Liver (tissue), 9 donors: ENCODE measurements around the gene MIEF1. TPM values are rescaled to one million over a fixed set of nuclear protein-coding genes. Genes with fewer than 3 reads are reported as not detected.
A peak's percentile ranks its signal among the peaks of the same experiment; 100 is the strongest.

ENCODE experiments used
- DNase-seq: peaks from one replicate; pipeline ENCODE4 v3.0.0-alpha.2; 2017; ENCODE audit warnings: low spot score
- H3K27ac ChIP-seq, 2 donors: one replicate each; pipeline ENCODE4 v1.7.0; 2013; ENCODE audit warnings: inconsistent platforms in 2 of 2, low read length in 2 of 2, control low read depth in 1 of 2, low read depth in 1 of 2, mild to moderate bottlenecking in 1 of 2
- H3K27me3 ChIP-seq, 4 donors: one replicate each; pipeline versions ENCODE4 v1.6.1 to v1.7.0; 2013; ENCODE audit warnings: low read length in 3 of 4, inconsistent platforms in 1 of 4, mild to moderate bottlenecking in 1 of 4, moderate library complexity in 1 of 4; ENCODE audit not compliant: control insufficient read depth in 4 of 4, insufficient read depth in 4 of 4
- H3K36me3 ChIP-seq, 4 donors: one replicate each; pipeline versions ENCODE4 v1.6.1 to v1.7.0; 2013; ENCODE audit warnings: low read length in 3 of 4, mild to moderate bottlenecking in 3 of 4, low read depth in 1 of 4, moderate library complexity in 1 of 4; ENCODE audit not compliant: control insufficient read depth in 4 of 4, insufficient read depth in 3 of 4
- H3K4me1 ChIP-seq, 4 donors: one replicate each; pipeline versions ENCODE4 v1.6.1 to v1.7.0; 2013; ENCODE audit warnings: low read length in 3 of 4, mild to moderate bottlenecking in 3 of 4, moderate library complexity in 1 of 4; ENCODE audit not compliant: control insufficient read depth in 4 of 4, insufficient read depth in 4 of 4
- H3K4me3 ChIP-seq, 3 donors: one replicate each; pipeline versions ENCODE4 v1.6.1 to v1.7.0; 2013; ENCODE audit warnings: low read length in 3 of 3, control low read depth in 1 of 3, low read depth in 1 of 3, mild to moderate bottlenecking in 1 of 3
- H3K9ac ChIP-seq, 2 donors: one replicate each; pipeline ENCODE4 v1.7.0; 2013; ENCODE audit warnings: low read length in 2 of 2, mild to moderate bottlenecking in 2 of 2, moderate library complexity in 2 of 2, control low read depth in 1 of 2, low read depth in 1 of 2
- H3K9me3 ChIP-seq, 4 donors: one replicate each; pipeline versions ENCODE4 v1.6.1 to v1.7.0; 2013; ENCODE audit warnings: low read length in 3 of 4; ENCODE audit not compliant: control insufficient read depth in 4 of 4
- ATF3 ChIP-seq: IDR thresholded peaks from 2 replicates; pipeline ENCODE4 v1.6.1; 2016; ENCODE audit warnings: antibody characterized with exemption
- CTCF ChIP-seq: fragments of 150-350 bp; IDR thresholded peaks from 2 replicates; pipeline ENCODE4 v1.5.1; 2017; ENCODE audit warnings: improper control_type of control experiment, low read depth, low read length; ENCODE audit not compliant: missing input control
- FOXA1 ChIP-seq: IDR thresholded peaks from 2 replicates; pipeline ENCODE4 v1.6.1; 2016; ENCODE audit warnings: antibody characterized with exemption
- GABPA ChIP-seq, 2 donors: IDR thresholded peaks in 1 of 2; conservative IDR thresholded peaks in 1 of 2; 2 replicates each; pipeline ENCODE4 v1.6.1; 2016; ENCODE audit warnings: antibody characterized with exemption in 2 of 2, mild to moderate bottlenecking in 1 of 2, moderate library complexity in 1 of 2
- JUND ChIP-seq, 2 donors: IDR thresholded peaks; 2 replicates each; pipeline ENCODE4 v1.6.1; 2016; ENCODE audit warnings: antibody characterized with exemption in 2 of 2
- NR2F2 ChIP-seq: IDR thresholded peaks from 2 replicates; pipeline ENCODE4 v1.6.1; 2016; ENCODE audit warnings: antibody characterized with exemption
- RAD21 ChIP-seq, 2 donors: IDR thresholded peaks; 2 replicates each; pipeline ENCODE4 v1.6.1; 2016; ENCODE audit warnings: antibody characterized with exemption in 2 of 2, mild to moderate bottlenecking in 2 of 2
- RXRA ChIP-seq, 2 donors: IDR thresholded peaks; 2 replicates each; pipeline ENCODE4 v1.6.1; 2017 to 2018; ENCODE audit warnings: antibody characterized with exemption in 2 of 2, mild to moderate bottlenecking in 1 of 2
- SP1 ChIP-seq: IDR thresholded peaks from 2 replicates; pipeline ENCODE4 v1.6.1; 2018; ENCODE audit warnings: antibody characterized with exemption, mild to moderate bottlenecking
- YY1 ChIP-seq: IDR thresholded peaks from 2 replicates; pipeline ENCODE4 v1.6.1; 2016; ENCODE audit warnings: antibody characterized with exemption, mild to moderate bottlenecking
- ZBTB33 ChIP-seq: IDR thresholded peaks from 2 replicates; pipeline ENCODE4 v1.6.1; 2016; ENCODE audit warnings: antibody characterized with exemption
- WGBS: extraction: QIAGEN DNeasy Blood & Tissue Kit; methylation state at CpG from one replicate; pipeline ENCODE4 v1.1.7; 2013; 5-methylcytosine and 5-hydroxymethylcytosine counted together
- polyA plus RNA-seq, 2 donors: library from polyadenylated mRNA; stranded (reverse) in 1 of 2; unstranded in 1 of 2; fragments of 200-250 nt in 1 of 2; fragments of >200 nt in 1 of 2; fragmentation: Nextera tagmentation in 1 of 2; extraction: Ambion mirVana in 1 of 2; gene quantifications; one replicate each; pipeline versions ENCODE4 v1.2.1 to v1.2.3, GENCODE V29; 2013 to 2015
- total RNA-seq, 2 donors: library from RNA; depleted of rRNA; stranded (reverse); fragments of >200 nt; gene quantifications; one replicate each; pipeline ENCODE4 v1.2.3, GENCODE V29; 2014
- TF ChIP-seq, protein P1 (sequence below): IDR thresholded peaks from 2 replicates; pipeline ENCODE4 v1.6.1; 2016; ENCODE audit warnings: antibody characterized with exemption, mild to moderate bottlenecking
- donor health status: healthy.
- donor health status: healthy.
- donor health status: healthy.
- donor health status: healthy.
- donor health status: healthy.

The MIEF1 gene
- total and polyA plus RNA-seq, 4 donors, result 12.9 to 31.1 (median 20.7) TPM

DNA sequence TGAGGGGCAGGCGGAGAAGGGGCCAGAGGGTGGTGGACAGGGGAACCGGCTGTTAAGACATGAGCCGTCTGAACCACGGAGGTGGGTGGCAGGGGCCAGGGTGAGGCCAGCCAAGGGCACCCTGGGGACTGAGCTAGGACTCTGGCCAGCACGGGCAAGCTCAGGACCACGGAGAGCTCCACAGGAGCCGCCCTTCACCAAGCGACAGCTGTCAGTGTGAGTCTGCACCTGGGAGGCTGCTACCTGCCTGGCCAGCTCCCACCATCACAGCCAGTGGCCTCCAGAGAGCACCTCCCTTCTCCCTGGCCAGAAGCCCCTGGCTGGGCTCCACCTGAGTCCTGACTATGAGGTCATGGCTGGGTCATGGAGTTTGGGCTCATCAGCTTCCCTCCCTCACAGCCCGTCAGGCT, 23.6 kb upstream of the MIEF1 start:
- Histone ChIP-seq H3K36me3 (no peaks in the 10 kb centered on the region), H3K27ac (no peak overlapping the region), H3K27me3 (no peaks in the 10 kb centered on the region), H3K9me3 (no peaks in the 10 kb centered on the region), H3K4me3 (no peak overlapping the region), H3K9ac (no peak overlapping the region), H3K4me1 (no peaks in the 10 kb centered on the region)
- TF ChIP-seq GABPA (IDR thresholded peaks at IDR 0.05 in 1 of 2, conservative IDR thresholded peaks at IDR 0.05 in 1 of 2), result no peak
- TF ChIP-seq ATF3, result no peak
- TF ChIP-seq ZBTB33, result no peak
- no peak for TF ChIP-seq YY1
- TF ChIP-seq CTCF, result no peak
- TF ChIP-seq RXRA (IDR thresholded peaks at IDR 0.05), result no peak
- TF ChIP-seq FOXA1, result no peak
- TF ChIP-seq, protein P1, sequence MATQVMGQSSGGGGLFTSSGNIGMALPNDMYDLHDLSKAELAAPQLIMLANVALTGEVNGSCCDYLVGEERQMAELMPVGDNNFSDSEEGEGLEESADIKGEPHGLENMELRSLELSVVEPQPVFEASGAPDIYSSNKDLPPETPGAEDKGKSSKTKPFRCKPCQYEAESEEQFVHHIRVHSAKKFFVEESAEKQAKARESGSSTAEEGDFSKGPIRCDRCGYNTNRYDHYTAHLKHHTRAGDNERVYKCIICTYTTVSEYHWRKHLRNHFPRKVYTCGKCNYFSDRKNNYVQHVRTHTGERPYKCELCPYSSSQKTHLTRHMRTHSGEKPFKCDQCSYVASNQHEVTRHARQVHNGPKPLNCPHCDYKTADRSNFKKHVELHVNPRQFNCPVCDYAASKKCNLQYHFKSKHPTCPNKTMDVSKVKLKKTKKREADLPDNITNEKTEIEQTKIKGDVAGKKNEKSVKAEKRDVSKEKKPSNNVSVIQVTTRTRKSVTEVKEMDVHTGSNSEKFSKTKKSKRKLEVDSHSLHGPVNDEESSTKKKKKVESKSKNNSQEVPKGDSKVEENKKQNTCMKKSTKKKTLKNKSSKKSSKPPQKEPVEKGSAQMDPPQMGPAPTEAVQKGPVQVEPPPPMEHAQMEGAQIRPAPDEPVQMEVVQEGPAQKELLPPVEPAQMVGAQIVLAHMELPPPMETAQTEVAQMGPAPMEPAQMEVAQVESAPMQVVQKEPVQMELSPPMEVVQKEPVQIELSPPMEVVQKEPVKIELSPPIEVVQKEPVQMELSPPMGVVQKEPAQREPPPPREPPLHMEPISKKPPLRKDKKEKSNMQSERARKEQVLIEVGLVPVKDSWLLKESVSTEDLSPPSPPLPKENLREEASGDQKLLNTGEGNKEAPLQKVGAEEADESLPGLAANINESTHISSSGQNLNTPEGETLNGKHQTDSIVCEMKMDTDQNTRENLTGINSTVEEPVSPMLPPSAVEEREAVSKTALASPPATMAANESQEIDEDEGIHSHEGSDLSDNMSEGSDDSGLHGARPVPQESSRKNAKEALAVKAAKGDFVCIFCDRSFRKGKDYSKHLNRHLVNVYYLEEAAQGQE, result peak; percentile 99
- DNase-seq, result peak; percentile 71
- WGBS, result 38% methylated on average over 9 of the region's 9 CpGs

DNA sequence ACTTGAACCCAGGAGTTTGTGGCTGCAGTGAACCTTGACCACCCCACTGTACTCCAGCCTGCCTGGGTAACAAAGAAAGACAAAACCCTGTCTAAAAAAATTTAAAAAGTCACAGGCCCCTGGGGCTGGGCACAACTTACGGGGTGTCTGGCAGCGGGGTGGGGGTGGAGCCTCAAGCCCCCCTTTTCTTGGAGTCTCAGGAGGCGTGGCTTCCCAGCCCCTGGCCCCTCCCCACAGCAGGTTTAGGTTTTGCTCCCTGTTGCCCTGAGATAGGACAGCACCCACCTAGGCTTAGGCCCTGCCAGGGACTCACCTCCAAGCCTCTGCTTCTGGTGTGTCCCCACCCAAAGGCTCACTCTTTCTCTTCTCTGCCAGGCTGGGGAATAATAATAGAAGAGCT, 22.8 kb upstream of the MIEF1 start:
- no peaks in the 10 kb centered on the region for H3K9me3 ChIP-seq
- no peak for TF ChIP-seq RAD21 (IDR thresholded peaks at IDR 0.05)
- TF ChIP-seq YY1, result no peak
- TF ChIP-seq SP1, result no peak
- TF ChIP-seq, protein P1, result no peak
- TF ChIP-seq NR2F2, result no peak
- no peak for TF ChIP-seq CTCF
- TF ChIP-seq JUND (IDR thresholded peaks at IDR 0.05), result no peak
- TF ChIP-seq GABPA (IDR thresholded peaks at IDR 0.05 in 1 of 2, conservative IDR thresholded peaks at IDR 0.05 in 1 of 2), result no peak
- no peak overlapping the region for H3K27ac ChIP-seq
- no peak for DNase-seq
- H3K4me1 ChIP-seq, result no peaks in the 10 kb centered on the region
- H3K27me3 ChIP-seq, result no peaks in the 10 kb centered on the region
- 82% methylated on average over 3 of the region's 3 CpGs for WGBS
- no peak overlapping the region for H3K4me3 ChIP-seq
- no peaks in the 10 kb centered on the region for H3K36me3 ChIP-seq
- no peak overlapping the region for H3K9ac ChIP-seq
